Body of pancreas (tissue), 4 donors: ENCODE measurements around the gene ACAA1. TPM values are rescaled to one million over a fixed set of nuclear protein-coding genes. Genes with fewer than 3 reads are reported as not detected.

Experiments used
- ATAC-seq: fragments of 150-250 bp; one replicate; pipeline ENCODE4 v1.9.1; 2016
- DNase-seq, 4 donors: peaks; one replicate each; pipeline ENCODE4 v3.0.0-alpha.2; 2019
- H3K27ac ChIP-seq, 4 donors: fragments of 200-600 bp; sonication (generic); 1 replicate in 3 of 4; 2 replicates in 1 of 4; pipeline versions ENCODE4 v1.5.1 to v1.6.1; 2016 to 2019; ENCODE audit warnings: mild to moderate bottlenecking in 1 of 4, mixed read lengths in 1 of 4, moderate library complexity in 1 of 4
- H3K27me3 ChIP-seq, 2 donors: fragments of 200-600 bp; sonication (generic); one replicate each; pipeline ENCODE4 v1.6.0; 2016; ENCODE audit warnings: mild to moderate bottlenecking in 1 of 2
- H3K36me3 ChIP-seq, 2 donors: fragments of 200-600 bp; sonication (generic); replicated peaks in 1 of 2; 2 replicates each; pipeline ENCODE4 v1.5.1; 2016; ENCODE audit warnings: low read depth in 2 of 2; ENCODE audit not compliant: insufficient read depth in 1 of 2
- H3K4me1 ChIP-seq: fragments of 200-600 bp; sonication (generic); one replicate; pipeline ENCODE4 v1.6.0; 2016
- H3K4me3 ChIP-seq, 2 donors: fragments of 200-600 bp; sonication (generic); 1 replicate in 1 of 2; 2 replicates in 1 of 2; pipeline ENCODE4 v1.5.1; 2016 to 2019
- H3K9me3 ChIP-seq, 3 donors: fragments of 200-600 bp; sonication (generic); 1 replicate in 2 of 3; 2 replicates in 1 of 3; pipeline ENCODE4 v1.5.1; 2016
- POLR2A ChIP-seq, 3 donors: fragments of 450-650 bp; IDR thresholded peaks; one replicate each; pipeline ENCODE4 v1.6.1; 2016; ENCODE audit warnings: antibody characterized with exemption in 3 of 3, mild to moderate bottlenecking in 2 of 3
- WGBS, 2 donors: methylation state at CpG; one replicate each; pipeline ENCODE4 v1.1.5; 2017; 5-methylcytosine and 5-hydroxymethylcytosine counted together
- intact Hi-C: fragments of 100-400 bp; cut with DNase I; formaldehyde crosslinking; loops from one replicate; pipeline ENCODE4 v1.15.1; 2023
- total RNA-seq, 2 donors: library from RNA; depleted of rRNA; stranded (reverse); fragments of >200 nt; gene quantifications; one replicate each; pipeline ENCODE4 v1.1.0, GENCODE V29; 2016
- TF ChIP-seq, protein P1 (sequence below), 7 experiments: fragments of 450-650 bp in 4 of 7; fragments of 200-600 bp in 3 of 7; sonication (generic) in 3 of 7; IDR thresholded peaks; one replicate each; pipeline ENCODE4 v1.5.1; 2016 to 2019; ENCODE audit warnings: antibody characterized with exemption in 7 of 7

ACAA1 gene
- total RNA-seq, 2 donors from 2014 or later, result 91.8 to 92.6 TPM

DNA sequence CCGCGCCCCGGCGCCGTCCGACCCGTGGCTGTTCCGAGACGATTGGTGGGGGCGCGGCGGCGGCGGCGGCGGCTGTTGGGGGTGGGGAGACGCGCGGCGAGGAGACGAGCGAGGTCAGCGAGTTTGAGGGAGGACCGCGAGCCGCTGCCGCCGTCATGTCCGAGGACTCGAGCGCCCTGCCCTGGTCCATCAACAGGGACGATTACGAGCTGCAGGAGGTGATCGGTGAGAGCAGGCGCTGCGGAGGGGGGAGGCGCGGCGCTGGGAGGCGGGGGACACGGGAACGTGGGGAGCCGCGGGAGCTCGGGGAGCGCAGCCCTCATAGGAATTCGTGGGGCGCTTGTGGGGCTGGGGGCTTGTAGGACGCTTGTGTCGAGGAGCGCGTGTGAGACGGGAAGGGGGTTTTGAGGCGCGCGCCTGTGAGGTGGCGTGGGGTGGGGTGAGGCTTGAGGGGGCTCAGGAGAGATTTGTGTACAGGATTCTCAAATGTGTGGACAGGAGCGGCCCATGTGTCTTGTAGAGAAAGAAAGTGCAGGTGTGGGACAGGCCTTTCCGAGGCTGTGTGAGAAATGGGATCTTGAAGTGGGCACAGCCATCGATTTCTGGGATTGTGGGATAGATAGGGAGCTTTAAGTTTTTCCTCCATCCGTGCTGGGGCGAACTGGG lies 28.9 kb upstream of the ACAA1 start:
- ATAC-seq (peak; percentile 10), DNase-seq (peak; percentile 61 to 64 (median 62))
- H3K27ac ChIP-seq, result peak overlapping the region; percentile 87 to 99 (median 94)
- WGBS, 2 donors, result 1% methylated on average over 28 to 42 of the region's 62 CpGs
- intact Hi-C loops, result no loop called here
- no peaks in the 10 kb centered on the region for H3K27me3 ChIP-seq
- peak overlapping the region; percentile 46 to 84 for H3K4me3 ChIP-seq
- TF ChIP-seq POLR2A (IDR thresholded peaks at IDR 0.05), result no peak
- TF ChIP-seq, protein P1, sequence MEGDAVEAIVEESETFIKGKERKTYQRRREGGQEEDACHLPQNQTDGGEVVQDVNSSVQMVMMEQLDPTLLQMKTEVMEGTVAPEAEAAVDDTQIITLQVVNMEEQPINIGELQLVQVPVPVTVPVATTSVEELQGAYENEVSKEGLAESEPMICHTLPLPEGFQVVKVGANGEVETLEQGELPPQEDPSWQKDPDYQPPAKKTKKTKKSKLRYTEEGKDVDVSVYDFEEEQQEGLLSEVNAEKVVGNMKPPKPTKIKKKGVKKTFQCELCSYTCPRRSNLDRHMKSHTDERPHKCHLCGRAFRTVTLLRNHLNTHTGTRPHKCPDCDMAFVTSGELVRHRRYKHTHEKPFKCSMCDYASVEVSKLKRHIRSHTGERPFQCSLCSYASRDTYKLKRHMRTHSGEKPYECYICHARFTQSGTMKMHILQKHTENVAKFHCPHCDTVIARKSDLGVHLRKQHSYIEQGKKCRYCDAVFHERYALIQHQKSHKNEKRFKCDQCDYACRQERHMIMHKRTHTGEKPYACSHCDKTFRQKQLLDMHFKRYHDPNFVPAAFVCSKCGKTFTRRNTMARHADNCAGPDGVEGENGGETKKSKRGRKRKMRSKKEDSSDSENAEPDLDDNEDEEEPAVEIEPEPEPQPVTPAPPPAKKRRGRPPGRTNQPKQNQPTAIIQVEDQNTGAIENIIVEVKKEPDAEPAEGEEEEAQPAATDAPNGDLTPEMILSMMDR (IDR thresholded peaks at IDR 0.05), result no peak
- H3K36me3 ChIP-seq, result no peaks in the 10 kb centered on the region
- H3K4me1 ChIP-seq, result peaks cover 26% of the 10 kb centered on the region
- H3K9me3 ChIP-seq, result no peaks in the 10 kb centered on the region

DNA sequence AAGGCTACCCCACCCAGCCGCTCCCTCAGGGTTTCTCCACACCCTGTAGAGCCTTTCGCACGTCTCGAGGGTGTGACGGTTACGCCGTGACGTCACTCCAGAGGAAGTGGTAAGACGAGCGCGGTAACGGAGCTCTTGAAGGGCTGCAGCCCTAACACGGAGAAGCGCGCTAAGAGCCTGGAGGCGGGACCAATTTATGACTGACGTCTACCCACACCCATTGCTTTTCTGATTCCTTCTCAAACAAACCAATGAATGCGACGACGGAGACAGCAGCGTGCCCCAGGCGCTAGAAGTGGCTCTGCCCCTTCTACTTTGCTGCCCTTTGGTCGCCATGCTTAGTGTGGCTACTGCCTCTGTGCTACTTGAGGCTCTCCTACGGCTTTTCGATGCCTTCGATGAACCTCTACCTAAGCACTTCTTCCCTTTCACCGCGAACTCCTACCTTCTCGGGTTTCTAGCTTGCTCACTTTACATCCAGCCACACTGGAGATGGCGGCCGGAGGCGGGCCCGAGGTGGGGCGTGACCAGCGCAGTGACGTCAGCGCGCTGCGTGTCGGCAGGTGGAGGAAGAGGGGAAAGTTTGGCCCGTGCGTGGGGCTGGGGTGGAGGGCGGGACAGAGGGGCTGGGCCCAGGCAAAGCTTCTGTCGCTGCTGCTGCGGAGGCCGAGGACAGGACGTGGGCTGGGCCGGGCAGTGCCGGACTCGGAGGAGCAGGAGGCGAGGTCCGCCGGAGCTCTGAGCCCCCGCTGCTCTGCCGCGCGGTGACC lies 28.2 kb upstream of the ACAA1 start, which contains the start of gene OXSR1:
Gene OXSR1, plus strand, starts transcription at position 586 of the 770 bp plus-strand sequence. CDS start 340 bp downstream, outside the sequence.
- DNase-seq (peak; percentile 99 to 100 (median 99)), ATAC-seq (peak; percentile 94)
- 0 to 1% methylated on average over 31 to 52 of the region's 57 CpGs for WGBS, 2 donors
- intact Hi-C loops, result no loop called here
- Histone ChIP-seq H3K36me3 (no peaks in the 10 kb centered on the region), H3K27me3 (no peaks in the 10 kb centered on the region), H3K9me3 (no peaks in the 10 kb centered on the region), H3K4me1 (peaks cover 26% of the 10 kb centered on the region), H3K4me3 (peak within 1 kb of the TSS; percentile 46 to 84), H3K27ac (peak within 1 kb of the TSS; percentile 87 to 99 (median 94))
- peak; percentile 77 to 92 (median 84) for TF ChIP-seq POLR2A (IDR thresholded peaks at IDR 0.05)
- TF ChIP-seq, protein P1 (IDR thresholded peaks at IDR 0.05), result peak in 1 of 7 experiments; percentile 17

DNA sequence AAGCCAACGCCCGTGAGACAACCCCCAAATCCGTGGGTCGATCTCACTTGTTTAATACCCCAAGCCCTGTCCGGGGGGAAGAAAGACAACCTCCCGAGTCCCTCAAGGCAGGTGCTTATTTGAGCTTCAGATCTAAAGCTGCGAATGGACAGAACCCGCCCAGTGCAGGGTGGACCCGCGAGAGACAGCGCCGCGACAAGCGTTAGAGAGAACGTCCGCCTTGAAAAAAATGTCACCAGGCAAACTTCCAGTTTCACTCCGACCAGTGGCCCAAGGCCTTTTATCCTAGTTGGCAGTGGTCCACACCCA lies 27.7 kb upstream of the ACAA1 start:
- Histone ChIP-seq H3K27ac (peak overlapping the region; percentile 87 to 99 (median 94)), H3K27me3 (no peaks in the 10 kb centered on the region), H3K9me3 (no peaks in the 10 kb centered on the region), H3K4me1 (peaks cover 26% of the 10 kb centered on the region), H3K4me3 (peak overlapping the region; percentile 16 to 43), H3K36me3 (no peaks in the 10 kb centered on the region)
- TF ChIP-seq, protein P1 (IDR thresholded peaks at IDR 0.05), result peak in 1 of 7 experiments; percentile 8
- peak; percentile 10 to 49 (median 18) for TF ChIP-seq POLR2A (IDR thresholded peaks at IDR 0.05)
- 0% methylated on average over 15 to 17 of the region's 17 CpGs for WGBS, 2 donors
- intact Hi-C loops, result no loop called here
- ATAC-seq, result no peak
- DNase-seq, result no peak

DNA sequence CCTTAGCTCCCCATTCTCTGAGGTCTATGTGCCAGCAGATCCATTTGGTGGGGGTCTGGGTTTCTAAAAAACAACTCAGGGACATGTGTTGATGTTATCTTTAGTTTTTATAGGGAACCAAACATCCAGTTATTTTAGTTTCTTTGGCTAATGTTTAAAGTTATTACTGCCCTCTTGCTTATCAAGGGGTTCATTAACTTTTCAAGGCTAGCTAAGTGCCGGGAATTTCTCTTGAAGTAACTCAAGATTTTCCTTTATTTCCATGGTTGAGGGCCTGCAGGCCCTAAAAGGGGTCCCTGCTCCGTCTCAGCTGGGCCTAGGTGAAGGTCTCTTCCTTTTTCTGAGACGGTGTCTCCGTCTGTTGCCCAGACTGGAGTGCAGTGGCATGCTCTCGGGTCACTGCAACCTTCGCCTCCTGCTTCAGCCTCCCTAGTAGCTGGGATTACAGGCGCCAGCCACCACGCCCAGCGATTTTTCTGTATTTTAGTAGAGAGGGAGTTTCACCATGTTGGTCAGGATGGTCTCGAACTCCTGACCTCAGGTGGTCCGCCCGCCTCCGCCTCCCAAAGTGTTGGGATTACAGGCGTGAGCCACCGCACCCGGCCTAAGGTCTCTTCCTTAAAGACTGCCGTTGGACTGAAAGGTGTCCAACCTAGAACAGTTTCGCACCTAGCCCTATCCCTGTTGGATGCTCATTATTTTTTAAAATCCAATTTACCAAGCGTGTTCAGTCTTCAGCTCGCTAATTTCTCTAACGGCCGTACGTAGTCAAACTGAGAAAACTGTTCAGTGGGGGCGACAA lies 27.1 kb upstream of the ACAA1 start:
- Histone ChIP-seq H3K36me3 (no peaks in the 10 kb centered on the region), H3K27ac (peak overlapping the region; percentile 87 to 99 (median 94)), H3K4me1 (peaks cover 26% of the 10 kb centered on the region), H3K27me3 (no peaks in the 10 kb centered on the region), H3K9me3 (no peaks in the 10 kb centered on the region), H3K4me3 (peak overlapping the region; percentile 16 to 43)
- 63 to 66% methylated on average over 24 of the region's 24 CpGs for WGBS, 2 donors
- ATAC-seq, result no peak
- no peak for TF ChIP-seq POLR2A (IDR thresholded peaks at IDR 0.05)
- TF ChIP-seq, protein P1 (IDR thresholded peaks at IDR 0.05), result no peak
- intact Hi-C loops, result no loop called here
- peak in 2 of 4 donors; percentile 18 to 29 for DNase-seq
